Activated CD8-positive, alpha-beta T cell treated with anti-CD3 and anti-CD28 coated beads, Interleukin-2, amount 10 ng/mL, durations not matched to agents 7 days and 5 days (primary cell): ENCODE results near the gene RAI1. TPM values are rescaled to one million over a fixed set of nuclear protein-coding genes. Genes with fewer than 3 reads are reported as not detected.
"Not testable (repeated sequence)": the region's sequence is repeated elsewhere in the genome, so short reads cannot be mapped to it uniquely, and the experiment has no call there.

Experiments used
- ATAC-seq: fragments of 150-1000 bp; cut with Tn5 transposase; one replicate; pipeline ENCODE4 v1.10.0; 2021; ENCODE audit warnings: moderate library complexity
- CTCF ChIA-PET: fragments of 350-600 bp; sonication (Branson Sonifier 250); formaldehyde crosslinking; loops from one replicate; lab custom pipeline; 2021; ENCODE audit warnings: antibody characterized with exemption; lab: Charles Lee
- POLR2A ChIA-PET: fragments of 350-600 bp; sonication (Branson Sonifier 250); formaldehyde crosslinking; loops from one replicate; lab custom pipeline; 2021; ENCODE audit warnings: antibody characterized with exemption; lab: Charles Lee
- DNase-seq: peaks from one replicate; pipeline ENCODE4 v3.0.0-alpha.2; 2020
- H3K27ac Mint-ChIP-seq: one replicate; pipeline ENCODE4 v1.8.0; 2021; ENCODE audit warnings: mild to moderate bottlenecking, mixed read lengths
- H3K27me3 Mint-ChIP-seq: one replicate; pipeline ENCODE4 v1.8.0; 2021; ENCODE audit warnings: low read depth, mixed read lengths
- H3K36me3 Mint-ChIP-seq: one replicate; pipeline ENCODE4 v1.8.0; 2021; ENCODE audit warnings: low read depth, mixed read lengths
- H3K4me1 Mint-ChIP-seq: one replicate; pipeline ENCODE4 v1.8.0; 2021; ENCODE audit warnings: low read depth, mixed read lengths
- H3K4me3 Mint-ChIP-seq: one replicate; pipeline ENCODE4 v1.8.0; 2021; ENCODE audit warnings: mild to moderate bottlenecking, mixed read lengths
- H3K9me3 Mint-ChIP-seq: one replicate; pipeline ENCODE4 v1.8.0; 2022; ENCODE audit warnings: mixed read lengths; ENCODE audit not compliant: insufficient read depth
- total RNA-seq, 2 experiments: library from RNA; stranded (reverse); gene quantifications; one replicate each; pipeline ENCODE4 v1.2.3, GENCODE V29; 2021

The RAI1 gene
- total RNA-seq, 2 experiments from 2014 or later = 24.4 to 24.6 TPM

GRCh38 chr17:17808200-17808599 lies 126.9 kb downstream of the RAI1 start:
- not testable (repeated sequence) for H3K27me3 Mint-ChIP-seq
- ChIA-PET CTCF (interaction anchor here (0.7 to 1.4 kb wide), 3 partner anchors 28 to 129 kb away, joined by 3 to 4 read pairs (median 4); no protein-coding TSS in a partner anchor), POLR2A (interaction anchor here (0.6 to 2.7 kb wide), 3 partner anchors 10 to 153 kb away, joined by 3 to 10 read pairs (median 3); partner anchors contain the start of gene SREBF1)

GRCh38 chr17:17808706-17809432 lies 127.6 kb downstream of the RAI1 start:
- H3K9me3 Mint-ChIP-seq = no peaks in the 10 kb centered on the region
- no peaks in the 10 kb centered on the region for H3K27me3 Mint-ChIP-seq
- H3K36me3 Mint-ChIP-seq = peaks cover 30% of the 10 kb centered on the region
- ATAC-seq (peak; percentile 31), DNase-seq (peak; percentile 58)
- ChIA-PET POLR2A (interaction anchor here (0.8 to 2.7 kb wide), 2 partner anchors 16 to 28 kb away, joined by 4 to 10 read pairs; partner anchors contain the start of gene SREBF1), CTCF (interaction anchor here (0.7 to 1.6 kb wide), 5 partner anchors 27 to 129 kb away, joined by 3 to 5 read pairs (median 4); no protein-coding TSS in a partner anchor)
- peaks cover 34% of the 10 kb centered on the region for H3K4me1 Mint-ChIP-seq
- no peak overlapping the region for H3K4me3 Mint-ChIP-seq
- H3K27ac Mint-ChIP-seq = peak overlapping the region; percentile 63

More at GRCh38 chr17:17808200-17808599, 126.9 kb downstream of the RAI1 start:
- peaks cover 32% of the 10 kb centered on the region for H3K36me3 Mint-ChIP-seq
- not testable (repeated sequence) for H3K4me3 Mint-ChIP-seq, H3K9me3 Mint-ChIP-seq, H3K27ac Mint-ChIP-seq, DNase-seq, ATAC-seq
- peaks cover 32% of the 10 kb centered on the region for H3K4me1 Mint-ChIP-seq

GRCh38 chr17:17809531-17810083 lies 128.3 kb downstream of the RAI1 start:
- ChIA-PET CTCF (interaction anchor here (1.0 to 1.6 kb wide), 2 partner anchors 51 to 127 kb away, joined by 4 to 5 read pairs; no protein-coding TSS in a partner anchor), POLR2A (interaction anchor here (0.8 to 2.7 kb wide), 3 partner anchors 18 to 118 kb away, joined by 3 to 10 read pairs (median 3); partner anchors contain the start of gene SREBF1)
- Mint-ChIP-seq H3K36me3 (peaks cover 28% of the 10 kb centered on the region), H3K4me3 (no peak overlapping the region), H3K9me3 (no peaks in the 10 kb centered on the region), H3K4me1 (peaks cover 34% of the 10 kb centered on the region), H3K27me3 (no peaks in the 10 kb centered on the region), H3K27ac (no peak overlapping the region)
- no peak for ATAC-seq
- no peak for DNase-seq

GRCh38 chr17:17810084-17810894 lies 129.0 kb downstream of the RAI1 start:
- no peaks in the 10 kb centered on the region for H3K27me3 Mint-ChIP-seq

GRCh38 chr17:17810895-17811248 lies 129.6 kb downstream of the RAI1 start:
- Mint-ChIP-seq H3K4me1 (peaks cover 34% of the 10 kb centered on the region), H3K36me3 (peaks cover 36% of the 10 kb centered on the region), H3K27me3 (no peaks in the 10 kb centered on the region), H3K4me3 (no peak overlapping the region), H3K27ac (no peak overlapping the region), H3K9me3 (no peaks in the 10 kb centered on the region)
- DNase-seq = no peak
- no peak for ATAC-seq
- ChIA-PET POLR2A (interaction anchor here (1.1 kb wide), 1 partner anchor 119 kb away, joined by 3 read pairs; no protein-coding TSS in a partner anchor), CTCF (interaction anchor here (1.0 to 4.2 kb wide), 10 partner anchors 11 to 223 kb away, joined by 3 to 43 read pairs (median 6); no protein-coding TSS in a partner anchor)

More at GRCh38 chr17:17810084-17810894, 129.0 kb downstream of the RAI1 start:
- DNase-seq (no peak), ATAC-seq (no peak)
- Mint-ChIP-seq H3K4me1 (peaks cover 34% of the 10 kb centered on the region), H3K36me3 (peaks cover 34% of the 10 kb centered on the region), H3K4me3 (no peak overlapping the region), H3K9me3 (no peaks in the 10 kb centered on the region), H3K27ac (no peak overlapping the region)
- ChIA-PET CTCF (interaction anchor here (1.0 to 4.2 kb wide), 6 partner anchors 26 to 128 kb away, joined by 3 to 27 read pairs (median 7); no protein-coding TSS in a partner anchor), POLR2A (interaction anchor here (0.8 to 2.7 kb wide), 3 partner anchors 18 to 118 kb away, joined by 3 to 10 read pairs (median 3); partner anchors contain the start of gene SREBF1)

GRCh38 chr17:17811381-17812210 lies 130.3 kb downstream of the RAI1 start:
- no peak overlapping the region for H3K4me3 Mint-ChIP-seq
- no peaks in the 10 kb centered on the region for H3K9me3 Mint-ChIP-seq
- CTCF ChIA-PET = interaction anchor here (0.8 to 4.2 kb wide), 19 partner anchors 10 to 222 kb away, joined by 3 to 43 read pairs (median 3); partner anchors contain the start of gene SREBF1
- ATAC-seq (no peak), DNase-seq (no peak)
- peak overlapping the region; percentile 43 for H3K27ac Mint-ChIP-seq
- H3K4me1 Mint-ChIP-seq = peaks cover 34% of the 10 kb centered on the region
- POLR2A ChIA-PET = interaction anchor here (1.0 kb wide), 1 partner anchor 44 kb away, joined by 6 read pairs; no protein-coding TSS in a partner anchor
- H3K36me3 Mint-ChIP-seq = peaks cover 42% of the 10 kb centered on the region
- H3K27me3 Mint-ChIP-seq = no peaks in the 10 kb centered on the region

- ATAC-seq (peak; percentile 44), DNase-seq (peak; percentile 66)
- Mint-ChIP-seq H3K9me3 (no peaks in the 10 kb centered on the region), H3K4me3 (no peak overlapping the region), H3K27me3 (no peaks in the 10 kb centered on the region), H3K27ac (no peak overlapping the region), H3K36me3 (peaks cover 48% of the 10 kb centered on the region), H3K4me1 (peaks cover 34% of the 10 kb centered on the region)
- CTCF ChIA-PET = interaction anchor here (0.8 to 4.2 kb wide), 18 partner anchors 9 to 221 kb away, joined by 3 to 43 read pairs (median 6); partner anchors contain the start of gene SREBF1
- POLR2A ChIA-PET = interaction anchor here (1.0 to 1.4 kb wide), 3 partner anchors 10 to 43 kb away, joined by 3 to 6 read pairs (median 5); partner anchors contain the start of gene SREBF1
Observed at GRCh38 chr17:17812211-17813054, 131.2 kb downstream of the RAI1 start.

GRCh38 chr17:17813055-17813724 lies 131.9 kb downstream of the RAI1 start:
- Mint-ChIP-seq H3K4me3 (no peak overlapping the region), H3K36me3 (peaks cover 54% of the 10 kb centered on the region), H3K9me3 (no peaks in the 10 kb centered on the region), H3K27me3 (no peaks in the 10 kb centered on the region), H3K4me1 (peaks cover 30% of the 10 kb centered on the region), H3K27ac (no peak overlapping the region)
- DNase-seq = no peak
- ChIA-PET CTCF (interaction anchor here (0.8 to 4.2 kb wide), 14 partner anchors 9 to 167 kb away, joined by 3 to 43 read pairs (median 7); partner anchors contain the start of gene SREBF1), POLR2A (interaction anchor here (0.6 to 1.4 kb wide), 5 partner anchors 9 to 59 kb away, joined by 3 to 6 read pairs (median 3); partner anchors contain the start of gene SREBF1)
- no peak for ATAC-seq

- H3K27ac Mint-ChIP-seq = no peak overlapping the region
- peaks cover 56% of the 10 kb centered on the region for H3K36me3 Mint-ChIP-seq
- DNase-seq = no peak
- no peak for ATAC-seq
- ChIA-PET POLR2A (interaction anchor here (0.6 to 1.4 kb wide), 4 partner anchors 8 to 59 kb away, joined by 3 to 5 read pairs (median 3); partner anchors contain the start of gene SREBF1), CTCF (interaction anchor here (0.8 to 4.2 kb wide), 6 partner anchors 20 to 48 kb away, joined by 3 to 43 read pairs (median 13); no protein-coding TSS in a partner anchor)
- H3K4me1 Mint-ChIP-seq = peaks cover 33% of the 10 kb centered on the region
- H3K4me3 Mint-ChIP-seq = no peak overlapping the region
- H3K27me3 Mint-ChIP-seq = no peaks in the 10 kb centered on the region
- no peaks in the 10 kb centered on the region for H3K9me3 Mint-ChIP-seq
Observed at GRCh38 chr17:17813725-17814095, 132.5 kb downstream of the RAI1 start.
